ENCODE measurements around the gene CSGALNACT2. TPM values are rescaled to one million over a fixed set of nuclear protein-coding genes. Genes with fewer than 3 reads are reported as not detected.

The CSGALNACT2 gene
- total and polyA plus RNA-seq, 2 donors from 2014 or later, result 4.8 to 20.0 TPM

GRCh38 chr10:43117777-43118583 lies 20.3 kb upstream of the CSGALNACT2 start:
- Histone ChIP-seq H3K27ac (ENCODE audit: low read depth in 2 of 2, low read length in 2 of 2) (no peak overlapping the region), H3K9ac (ENCODE audit: low read length in 3 of 3) (no peak overlapping the region), H3K9me3 (ENCODE audit: control insufficient read depth in 2 of 3, insufficient read depth in 1 of 3, low read length in 3 of 3) (no peaks in the 10 kb centered on the region), H3K36me3 (ENCODE audit: control insufficient read depth in 2 of 3, insufficient read depth in 3 of 3, low read length in 3 of 3) (no peaks in the 10 kb centered on the region), H3K27me3 (ENCODE audit: control insufficient read depth, insufficient read depth, low read length) (no peaks in the 10 kb centered on the region), H3K4me1 (ENCODE audit: control insufficient read depth in 2 of 3, insufficient read depth in 2 of 3, low read depth in 1 of 3, low read length in 3 of 3) (no peaks in the 10 kb centered on the region), H3K4me3 (ENCODE audit: low read length in 3 of 3) (no peak overlapping the region)
- intact Hi-C loops (cut with DNase I), result no loop called here
- FAIRE-seq (no peak), DNase-seq (no peak)
- TF ChIP-seq CTCF (IDR thresholded peaks at IDR 0.05; ENCODE audit: borderline replicate concordance, extremely low read depth, insufficient read depth), result no peak

- Histone ChIP-seq H3K9me3 (ENCODE audit: control insufficient read depth in 2 of 3, insufficient read depth in 1 of 3, low read length in 3 of 3) (no peaks in the 10 kb centered on the region), H3K4me3 (ENCODE audit: low read length in 3 of 3) (no peak overlapping the region), H3K9ac (ENCODE audit: low read length in 3 of 3) (no peak overlapping the region), H3K27ac (ENCODE audit: low read depth in 2 of 2, low read length in 2 of 2) (no peak overlapping the region), H3K36me3 (ENCODE audit: control insufficient read depth in 2 of 3, insufficient read depth in 3 of 3, low read length in 3 of 3) (no peaks in the 10 kb centered on the region), H3K4me1 (ENCODE audit: control insufficient read depth in 2 of 3, insufficient read depth in 2 of 3, low read depth in 1 of 3, low read length in 3 of 3) (no peaks in the 10 kb centered on the region), H3K27me3 (ENCODE audit: control insufficient read depth, insufficient read depth, low read length) (no peaks in the 10 kb centered on the region)
- DNase-seq (peak in 1 of 5 donors; percentile 59), FAIRE-seq (no peak)
- TF ChIP-seq CTCF (IDR thresholded peaks at IDR 0.05; ENCODE audit: borderline replicate concordance, extremely low read depth, insufficient read depth), result no peak
- intact Hi-C loops (cut with DNase I), result no loop called here
Measured at GRCh38 chr10:43118631-43119415, 19.4 kb upstream of the CSGALNACT2 start.

GRCh38 chr10:43119416-43120115 lies 18.7 kb upstream of the CSGALNACT2 start:
- Histone ChIP-seq H3K9me3 (ENCODE audit: control insufficient read depth in 2 of 3, insufficient read depth in 1 of 3, low read length in 3 of 3) (no peaks in the 10 kb centered on the region), H3K36me3 (ENCODE audit: control insufficient read depth in 2 of 3, insufficient read depth in 3 of 3, low read length in 3 of 3) (no peaks in the 10 kb centered on the region), H3K27ac (ENCODE audit: low read depth in 2 of 2, low read length in 2 of 2) (no peak overlapping the region), H3K9ac (ENCODE audit: low read length in 3 of 3) (no peak overlapping the region), H3K4me3 (ENCODE audit: low read length in 3 of 3) (no peak overlapping the region), H3K27me3 (ENCODE audit: control insufficient read depth, insufficient read depth, low read length) (no peaks in the 10 kb centered on the region), H3K4me1 (ENCODE audit: control insufficient read depth in 2 of 3, insufficient read depth in 2 of 3, low read depth in 1 of 3, low read length in 3 of 3) (no peaks in the 10 kb centered on the region)
- intact Hi-C loops (cut with DNase I), result no loop called here
- DNase-seq (peak in 2 of 5 donors; percentile 40 to 73), FAIRE-seq (no peak)
- no peak for TF ChIP-seq CTCF (IDR thresholded peaks at IDR 0.05; ENCODE audit: borderline replicate concordance, extremely low read depth, insufficient read depth)

Measured in kidney (tissue), 14 donors.